AG09319 (cell line): ENCODE results near the gene EIF5.

ENCODE experiments used
- DNase-seq: peaks from one replicate; pipeline ENCODE4 v3.0.0-alpha.2; 2010; ENCODE audit warnings: low read depth; ENCODE audit errors: extremely low read depth
- CTCF ChIP-seq: IDR thresholded peaks from 2 replicates; pipeline ENCODE4 v1.5.1; 2011; ENCODE audit warnings: low read depth, mild to moderate bottlenecking, inconsistent platforms, low read length, moderate library complexity

Gene EIF5

GRCh38 chr14:103391048-103391447, 57.0 kb downstream of the EIF5 start:
- TF ChIP-seq CTCF, result peak; percentile 69
- peak; percentile 44 for DNase-seq

- TF ChIP-seq CTCF, result no peak
- DNase-seq, result no peak
These were observed 58.1 kb downstream of the EIF5 start for GRCh38 chr14:103392106-103392505.

GRCh38 chr14:103392572-103392971, 58.5 kb downstream of the EIF5 start:
- TF ChIP-seq CTCF, result no peak

GRCh38 chr14:103393070-103393469, 59.0 kb downstream of the EIF5 start:
- no peak for TF ChIP-seq CTCF
- DNase-seq, result no peak

More at GRCh38 chr14:103392572-103392971, 58.5 kb downstream of the EIF5 start:
- no peak for DNase-seq

- TF ChIP-seq CTCF, result peak; percentile 72
- DNase-seq, result no peak
These were observed 59.9 kb downstream of the EIF5 start for GRCh38 chr14:103393676-103394626.
